ENCODE measurements around the gene ANTXRL.

Gene ANTXRL

GRCh38 chr10:46305079-46305818 lies 18.5 kb downstream of the ANTXRL start:
- DNase-seq (ENCODE audit: low read depth), result no peak
- no peak overlapping the region for H3K4me3 ChIP-seq (ENCODE audit: low read depth, low read length)

GRCh38 chr10:46305986-46306385 lies 19.2 kb downstream of the ANTXRL start:
- H3K4me3 ChIP-seq (ENCODE audit: low read depth, low read length), result no peak overlapping the region
- DNase-seq (ENCODE audit: low read depth), result no peak
- TF ChIP-seq MYC (IDR thresholded peaks at IDR 0.05; ENCODE audit: low read depth, low read length), result no peak
- no peak for TF ChIP-seq POLR2A (IDR thresholded peaks at IDR 0.05; ENCODE audit: extremely low read depth, insufficient read length)
- no peak for TF ChIP-seq CTCF (IDR thresholded peaks at IDR 0.05; ENCODE audit: low read depth, low read length)
- TF ChIP-seq MAX (IDR thresholded peaks at IDR 0.05; ENCODE audit: low read depth, low read length), result no peak

More at GRCh38 chr10:46305079-46305818, 18.5 kb downstream of the ANTXRL start:
- TF ChIP-seq MYC (IDR thresholded peaks at IDR 0.05; ENCODE audit: low read depth, low read length) (no peak), CTCF (IDR thresholded peaks at IDR 0.05; ENCODE audit: low read depth, low read length) (no peak), POLR2A (IDR thresholded peaks at IDR 0.05; ENCODE audit: extremely low read depth, insufficient read length) (no peak), MAX (IDR thresholded peaks at IDR 0.05; ENCODE audit: low read depth, low read length) (no peak)

GRCh38 chr10:46306516-46307184 lies 19.9 kb downstream of the ANTXRL start:
- H3K4me3 ChIP-seq (ENCODE audit: low read depth, low read length), result no peak overlapping the region
- no peak for DNase-seq (ENCODE audit: low read depth)
- TF ChIP-seq CTCF (IDR thresholded peaks at IDR 0.05; ENCODE audit: low read depth, low read length), result no peak
- no peak for TF ChIP-seq MYC (IDR thresholded peaks at IDR 0.05; ENCODE audit: low read depth, low read length)
- TF ChIP-seq POLR2A (IDR thresholded peaks at IDR 0.05; ENCODE audit: extremely low read depth, insufficient read length), result no peak

GRCh38 chr10:46307281-46308112 lies 20.7 kb downstream of the ANTXRL start:
- no peak for DNase-seq (ENCODE audit: low read depth)
- H3K4me3 ChIP-seq (ENCODE audit: low read depth, low read length), result no peak overlapping the region
- no peak for TF ChIP-seq POLR2A (IDR thresholded peaks at IDR 0.05; ENCODE audit: extremely low read depth, insufficient read length)
- TF ChIP-seq MAX (IDR thresholded peaks at IDR 0.05; ENCODE audit: low read depth, low read length), result no peak
- TF ChIP-seq MYC (IDR thresholded peaks at IDR 0.05; ENCODE audit: low read depth, low read length), result no peak
- no peak for TF ChIP-seq CTCF (IDR thresholded peaks at IDR 0.05; ENCODE audit: low read depth, low read length)

- no peak for TF ChIP-seq POLR2A (IDR thresholded peaks at IDR 0.05; ENCODE audit: extremely low read depth, insufficient read length)
- TF ChIP-seq CTCF (IDR thresholded peaks at IDR 0.05; ENCODE audit: low read depth, low read length), result no peak
- TF ChIP-seq MYC (IDR thresholded peaks at IDR 0.05; ENCODE audit: low read depth, low read length), result no peak
- TF ChIP-seq MAX (IDR thresholded peaks at IDR 0.05; ENCODE audit: low read depth, low read length), result no peak
- DNase-seq (ENCODE audit: low read depth), result no peak
- H3K4me3 ChIP-seq (ENCODE audit: low read depth, low read length), result no peak overlapping the region
Measured at GRCh38 chr10:46308113-46308415, 21.3 kb downstream of the ANTXRL start.

All from NB4 (cell line).